ENCODE measurements around the gene C14orf119. TPM values are rescaled to one million over a fixed set of nuclear protein-coding genes. Genes with fewer than 3 reads are reported as not detected.

The C14orf119 gene
- total and polyA plus RNA-seq, 9 of the 15 experiments (the other 6 are each of a cell fraction or from before 2014, with no cell fraction given) = 36.7 to 251 (median 51.8) TPM

GRCh38 chr14:23056956-23057756 is 38.1 kb upstream of the C14orf119 start, which contains the start of gene CDH24 (continued):
- TF ChIP-seq, protein P1, sequence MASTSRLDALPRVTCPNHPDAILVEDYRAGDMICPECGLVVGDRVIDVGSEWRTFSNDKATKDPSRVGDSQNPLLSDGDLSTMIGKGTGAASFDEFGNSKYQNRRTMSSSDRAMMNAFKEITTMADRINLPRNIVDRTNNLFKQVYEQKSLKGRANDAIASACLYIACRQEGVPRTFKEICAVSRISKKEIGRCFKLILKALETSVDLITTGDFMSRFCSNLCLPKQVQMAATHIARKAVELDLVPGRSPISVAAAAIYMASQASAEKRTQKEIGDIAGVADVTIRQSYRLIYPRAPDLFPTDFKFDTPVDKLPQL (IDR thresholded peaks at IDR 0.05; ENCODE audit: extremely low read depth, insufficient read length) = no peak
- TF ChIP-seq MTA2 (IDR thresholded peaks at IDR 0.05; ENCODE audit: low read depth) = peak; percentile 32; the same call in 1 of the 2 replicates
- TF ChIP-seq DACH1 (IDR thresholded peaks at IDR 0.05; ENCODE audit: partially characterized antibody) = no peak
- TF ChIP-seq TCF7 (IDR thresholded peaks at IDR 0.05; ENCODE audit: borderline replicate concordance) = no peak
- no peak for TF ChIP-seq ZFX (CRISPR knock-in tag; IDR thresholded peaks at IDR 0.05)
- TF ChIP-seq THRB (CRISPR knock-in tag; conservative IDR thresholded peaks at IDR 0.05) = peak; percentile 89
- TF ChIP-seq, protein P2, sequence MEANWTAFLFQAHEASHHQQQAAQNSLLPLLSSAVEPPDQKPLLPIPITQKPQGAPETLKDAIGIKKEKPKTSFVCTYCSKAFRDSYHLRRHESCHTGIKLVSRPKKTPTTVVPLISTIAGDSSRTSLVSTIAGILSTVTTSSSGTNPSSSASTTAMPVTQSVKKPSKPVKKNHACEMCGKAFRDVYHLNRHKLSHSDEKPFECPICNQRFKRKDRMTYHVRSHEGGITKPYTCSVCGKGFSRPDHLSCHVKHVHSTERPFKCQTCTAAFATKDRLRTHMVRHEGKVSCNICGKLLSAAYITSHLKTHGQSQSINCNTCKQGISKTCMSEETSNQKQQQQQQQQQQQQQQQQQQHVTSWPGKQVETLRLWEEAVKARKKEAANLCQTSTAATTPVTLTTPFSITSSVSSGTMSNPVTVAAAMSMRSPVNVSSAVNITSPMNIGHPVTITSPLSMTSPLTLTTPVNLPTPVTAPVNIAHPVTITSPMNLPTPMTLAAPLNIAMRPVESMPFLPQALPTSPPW (CRISPR knock-in tag; IDR thresholded peaks at IDR 0.05) = peak; percentile 71
- TF ChIP-seq RBBP5 (IDR thresholded peaks at IDR 0.05; ENCODE audit: borderline replicate concordance, insufficient read depth, low read length, poor library complexity, severe bottlenecking) = no peak
- no peak for TF ChIP-seq E4F1 (CRISPR knock-in tag; IDR thresholded peaks at IDR 0.05; ENCODE audit: borderline replicate concordance)
- TF ChIP-seq TAF1 (IDR thresholded peaks at IDR 0.05; ENCODE audit: control insufficient read depth, extremely low read depth, insufficient read depth, low read length, severe bottlenecking) = peak; percentile 50
- no peak for TF ChIP-seq ADNP (tag; IDR thresholded peaks at IDR 0.05)
- TF ChIP-seq TCFL5 (CRISPR knock-in tag; conservative IDR thresholded peaks at IDR 0.05) = no peak
- no peak for TF ChIP-seq RBM22 (IDR thresholded peaks at IDR 0.05; ENCODE audit: low read depth, low read length, poor library complexity, severe bottlenecking)
- no peak for TF ChIP-seq TEAD2 (tag; IDR thresholded peaks at IDR 0.05)
- TF ChIP-seq TBL1XR1 (IDR thresholded peaks at IDR 0.05; ENCODE audit: low read length in 2 of 2) = no peak
- no peak for TF ChIP-seq CGGBP1 (CRISPR knock-in tag; IDR thresholded peaks at IDR 0.05)
- TF ChIP-seq ZNF146 (CRISPR knock-in tag; IDR thresholded peaks at IDR 0.05; ENCODE audit: unreplicated experiment) = no peak
- no peak for TF ChIP-seq ZNF655 (CRISPR knock-in tag; IDR thresholded peaks at IDR 0.05)
- no peak for TF ChIP-seq CHD4 (IDR thresholded peaks at IDR 0.05; ENCODE audit: insufficient read depth, insufficient replicate concordance, low read depth, low read length, poor library complexity, severe bottlenecking)

Data from K562 (cell line).